ENCODE measurements around the gene DCP2. TPM values are rescaled to one million over a fixed set of nuclear protein-coding genes. Genes with fewer than 3 reads are reported as not detected.

The DCP2 gene
- total RNA-seq, 1 experiment from 2014 or later: 186 TPM

GRCh38 chr5:113058706-113059226, 82.2 kb downstream of the DCP2 start (continued):
- TF ChIP-seq ATF1 (CRISPR knock-in tag; IDR thresholded peaks at IDR 0.05) (no peak), TEAD1 (CRISPR knock-in tag; IDR thresholded peaks at IDR 0.05) (no peak)

DNA sequence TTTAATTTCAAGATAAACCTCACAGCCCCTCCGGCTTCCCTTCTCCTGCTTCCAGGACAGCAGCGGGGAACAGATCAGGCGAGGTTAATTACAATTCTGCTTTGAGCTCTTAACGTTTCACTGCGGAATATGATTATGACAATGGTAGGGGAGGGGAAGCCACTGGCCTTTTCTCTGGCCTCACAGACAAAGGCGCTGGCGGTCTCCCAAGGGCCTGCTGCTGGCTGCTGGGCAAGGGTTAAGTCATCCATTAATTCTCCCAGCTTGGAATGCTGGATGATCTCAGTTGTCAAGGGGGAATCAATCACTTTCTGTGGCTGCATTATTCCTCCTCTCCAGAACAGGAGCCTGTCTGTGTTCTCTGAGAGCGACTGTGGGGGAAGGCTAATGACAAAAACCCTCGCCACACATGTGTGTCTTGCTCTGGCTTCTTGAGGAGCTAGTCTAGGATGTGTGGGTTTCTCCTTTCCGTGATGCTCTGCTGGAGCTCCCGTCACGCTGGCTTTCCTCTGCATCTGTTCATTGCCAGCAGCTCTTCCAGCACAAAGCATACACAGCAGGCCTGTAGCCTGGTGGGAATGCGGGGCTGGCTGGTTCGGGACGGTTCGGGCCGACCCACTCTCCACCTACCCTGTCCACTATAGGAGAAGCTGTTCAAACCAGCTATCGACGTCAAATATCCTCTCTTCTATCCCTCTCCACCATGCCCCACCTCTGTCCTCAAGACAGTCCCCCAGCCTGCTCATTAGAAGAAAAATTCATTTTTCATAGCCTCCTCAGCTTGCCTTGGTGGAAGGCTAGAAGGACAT, 82.8 kb downstream of the DCP2 start:
- POLR2A ChIA-PET: no interaction called here
- peak overlapping the region; percentile 66 for H3K27ac Mint-ChIP-seq
- no peak overlapping the region for H3K4me3 Mint-ChIP-seq
- CTCF ChIA-PET: interaction anchor here (0.5 to 1.5 kb wide), 4 partner anchors 16 to 454 kb away, joined by 3 to 4 read pairs (median 3); partner anchors contain the start of gene YTHDC2
- H3K9me3 Mint-ChIP-seq: no peaks in the 10 kb centered on the region
- ATAC-seq: no peak
- peaks cover 4% of the 10 kb centered on the region; the same call in 1 of the 2 replicates for H3K4me1 Mint-ChIP-seq
- TF ChIP-seq ESRRA (CRISPR knock-in tag; IDR thresholded peaks at IDR 0.05; ENCODE audit: borderline replicate concordance) (no peak), E2F5 (CRISPR knock-in tag; IDR thresholded peaks at IDR 0.05) (no peak), EMX1 (CRISPR knock-in tag; IDR thresholded peaks at IDR 0.05) (no peak), ERG (CRISPR knock-in tag; IDR thresholded peaks at IDR 0.05) (no peak), MYBL2 (CRISPR knock-in tag; IDR thresholded peaks at IDR 0.05) (no peak), SMAD3 (CRISPR knock-in tag; IDR thresholded peaks at IDR 0.05; ENCODE audit: borderline replicate concordance) (no peak), FOXJ3 (CRISPR knock-in tag; IDR thresholded peaks at IDR 0.05; ENCODE audit: borderline replicate concordance) (no peak), E2F4 (CRISPR knock-in tag; IDR thresholded peaks at IDR 0.05; ENCODE audit: borderline replicate concordance, low read depth) (no peak), ZNF671 (CRISPR knock-in tag; IDR thresholded peaks at IDR 0.05) (no peak), NFATC4 (CRISPR knock-in tag; IDR thresholded peaks at IDR 0.05) (no peak), ZNF138 (CRISPR knock-in tag; conservative IDR thresholded peaks at IDR 0.05) (no peak), FOXK1 (CRISPR knock-in tag; IDR thresholded peaks at IDR 0.05) (no peak), PRDM15 (CRISPR knock-in tag; IDR thresholded peaks at IDR 0.05) (no peak)
- TF ChIP-seq, protein P1, sequence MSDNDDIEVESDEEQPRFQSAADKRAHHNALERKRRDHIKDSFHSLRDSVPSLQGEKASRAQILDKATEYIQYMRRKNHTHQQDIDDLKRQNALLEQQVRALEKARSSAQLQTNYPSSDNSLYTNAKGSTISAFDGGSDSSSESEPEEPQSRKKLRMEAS (CRISPR knock-in tag; IDR thresholded peaks at IDR 0.05): no peak
- TF ChIP-seq, protein P2, sequence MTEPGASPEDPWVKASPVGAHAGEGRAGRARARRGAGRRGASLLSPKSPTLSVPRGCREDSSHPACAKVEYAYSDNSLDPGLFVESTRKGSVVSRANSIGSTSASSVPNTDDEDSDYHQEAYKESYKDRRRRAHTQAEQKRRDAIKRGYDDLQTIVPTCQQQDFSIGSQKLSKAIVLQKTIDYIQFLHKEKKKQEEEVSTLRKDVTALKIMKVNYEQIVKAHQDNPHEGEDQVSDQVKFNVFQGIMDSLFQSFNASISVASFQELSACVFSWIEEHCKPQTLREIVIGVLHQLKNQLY (CRISPR knock-in tag; IDR thresholded peaks at IDR 0.05): no peak
- TF ChIP-seq, protein P3, sequence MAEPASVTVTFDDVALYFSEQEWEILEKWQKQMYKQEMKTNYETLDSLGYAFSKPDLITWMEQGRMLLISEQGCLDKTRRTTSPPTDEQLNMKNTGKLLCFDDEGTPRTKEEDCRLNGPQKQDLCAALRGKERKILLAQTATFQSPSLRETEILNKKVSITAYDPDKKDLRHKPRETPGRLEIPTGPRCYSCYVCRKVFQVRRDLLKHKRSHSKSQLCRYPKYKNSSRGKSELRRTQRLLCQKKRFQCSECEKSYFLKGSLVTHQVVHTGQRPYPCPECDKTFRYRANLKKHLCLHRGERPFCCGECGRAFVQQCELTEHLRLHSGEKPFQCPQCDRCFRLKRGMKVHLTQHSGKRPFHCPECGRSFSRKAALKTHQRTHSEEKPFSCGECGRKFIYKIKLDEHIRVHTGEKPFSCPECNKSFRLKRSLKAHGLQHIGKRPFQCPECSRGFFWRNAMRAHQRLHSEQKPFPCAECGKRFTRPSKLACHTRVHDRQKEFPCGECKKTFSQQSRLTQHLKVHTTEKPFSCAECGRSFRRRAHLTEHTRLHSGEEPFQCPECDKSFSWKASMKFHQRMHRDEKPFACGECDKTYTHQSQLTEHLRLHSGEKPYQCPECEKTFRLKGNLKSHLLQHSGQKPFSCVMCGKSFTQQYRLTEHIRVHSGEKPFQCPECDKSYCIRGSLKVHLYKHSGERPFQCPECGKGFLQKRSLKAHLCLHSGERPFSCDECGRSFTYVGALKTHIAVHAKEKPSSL (CRISPR knock-in tag; conservative IDR thresholded peaks at IDR 0.05): no peak
- peaks cover 19% of the 10 kb centered on the region for H3K36me3 Mint-ChIP-seq
- no peak for DNase-seq (ENCODE audit: low spot score)
- H3K27me3 Mint-ChIP-seq (ENCODE audit: low read depth): no peaks in the 10 kb centered on the region

All from WTC11 (cell line).